HepG2 (cell line): ENCODE results near the gene MFN2. TPM values are rescaled to one million over a fixed set of nuclear protein-coding genes. Genes with fewer than 3 reads are reported as not detected.

Experiments
- CBX2 ChIP-seq, 2 experiments: fragments of 200-600 bp in 1 of 2; sonication (generic); formaldehyde crosslinking in 1 of 2; IDR thresholded peaks; 2 replicates each; pipeline versions ENCODE4 v1.7.0 to v1.8.1; 2018 to 2022; ENCODE audit warnings: low read depth in 2 of 2, low read length in 1 of 2, mild to moderate bottlenecking in 1 of 2, missing genetic modification reagents in 1 of 2
- CHD2 ChIP-seq: IDR thresholded peaks from 2 replicates; pipeline ENCODE4 v1.6.1; 2011; ENCODE audit warnings: low read depth, low read length, improper control_type of control experiment
- EP300 ChIP-seq, 3 experiments: sonication (generic) in 1 of 3; formaldehyde crosslinking in 1 of 3; IDR thresholded peaks; 2 replicates each; pipeline versions ENCODE4 v1.5.1 to v1.6.1; 2011 to 2020; ENCODE audit warnings: low read depth in 2 of 3, low read length in 2 of 3, borderline replicate concordance in 1 of 3, improper control_type of control experiment in 1 of 3, mild to moderate bottlenecking in 1 of 3, missing genetic modification reagents in 1 of 3, moderate library complexity in 1 of 3
- GABPB1 ChIP-seq: IDR thresholded peaks from 2 replicates; pipeline ENCODE4 v1.6.1; 2016; ENCODE audit warnings: mild to moderate bottlenecking, missing genetic modification reagents, moderate library complexity, missing compliant biosample characterization
- HHEX ChIP-seq: IDR thresholded peaks from 2 replicates; pipeline ENCODE4 v1.6.1; 2016; ENCODE audit warnings: control low read depth
- NR1H2 ChIP-seq: sonication (generic); formaldehyde crosslinking; IDR thresholded peaks from 2 replicates; pipeline ENCODE4 v1.8.1; 2022; ENCODE audit warnings: low read depth, missing genetic modification reagents, borderline replicate concordance
- PLRG1 ChIP-seq: fragments of 450-650 bp; conservative IDR thresholded peaks from 2 replicates; pipeline ENCODE4 v1.6.1; 2016
- PTBP1 ChIP-seq: fragments of 200-400 bp; formaldehyde crosslinking; IDR thresholded peaks from 2 replicates; pipeline ENCODE4 v1.6.1; 2018; ENCODE audit warnings: low read length, low read depth; ENCODE audit not compliant: poor library complexity, severe bottlenecking
- RFX1 ChIP-seq: fragments of 450-650 bp; IDR thresholded peaks from 2 replicates; pipeline ENCODE4 v1.6.1; 2017
- SETDB1 ChIP-seq: sonication (generic); formaldehyde crosslinking; IDR thresholded peaks from 2 replicates; pipeline ENCODE4 v1.5.1; 2020; ENCODE audit warnings: missing genetic modification reagents, mild to moderate bottlenecking, borderline replicate concordance
- STAT5B ChIP-seq: sonication (generic); formaldehyde crosslinking; IDR thresholded peaks from 2 replicates; pipeline ENCODE4 v1.4.0; 2020; ENCODE audit warnings: missing genetic modification reagents
- ZNF652 ChIP-seq: IDR thresholded peaks from 2 replicates; pipeline ENCODE4 v1.6.1; 2016; ENCODE audit warnings: low read depth, borderline replicate concordance
- ZNF724P ChIP-seq: sonication (generic); formaldehyde crosslinking; IDR thresholded peaks from 2 replicates; pipeline ENCODE4 v1.8.0; 2022; ENCODE audit warnings: missing genetic modification reagents, borderline replicate concordance
- ZNF816 ChIP-seq: sonication (generic); formaldehyde crosslinking; IDR thresholded peaks from 2 replicates; pipeline ENCODE4 v1.8.0; 2022; ENCODE audit warnings: missing genetic modification reagents, mild to moderate bottlenecking, borderline replicate concordance
- ZSCAN12 ChIP-seq: sonication (generic); formaldehyde crosslinking; IDR thresholded peaks from 2 replicates; pipeline ENCODE4 v1.9.0; 2021; ENCODE audit warnings: mild to moderate bottlenecking, missing genetic modification reagents
- ZSCAN29 ChIP-seq: sonication (generic); formaldehyde crosslinking; conservative IDR thresholded peaks from 2 replicates; pipeline ENCODE4 v1.4.0; 2020; ENCODE audit warnings: mild to moderate bottlenecking, missing genetic modification reagents
- polyA plus RNA-seq, 8 experiments: library from polyadenylated mRNA; depleted of rRNA in 3 of 8; stranded (reverse) in 7 of 8; unstranded in 1 of 8; fragments of >200 nt; fragmentation: Illumina TruSeq in 4 of 8; extraction: Trizol in 4 of 8; gene quantifications; 2 replicates each; pipeline versions ENCODE4 v1.2.1 to v1.2.3, GENCODE V29; 2011 to 2016; ENCODE audit warnings: low read depth in 4 of 8, missing spikeins in 1 of 8, mixed read lengths in 1 of 8; ENCODE audit not compliant: insufficient read depth in 1 of 8
- total RNA-seq, 5 experiments: library from RNA; depleted of rRNA; stranded (reverse); fragments of >200 nt; fragmentation: Illumina TruSeq; extraction: Trizol; gene quantifications; 2 replicates each; pipeline ENCODE4 v1.2.3, GENCODE V29; 2016; ENCODE audit warnings: low read depth in 1 of 5
- TF ChIP-seq, protein P1 (sequence below): sonication (generic); formaldehyde crosslinking; IDR thresholded peaks from 2 replicates; pipeline ENCODE4 v1.9.0; 2021; ENCODE audit warnings: missing genetic modification reagents, borderline replicate concordance
- TF ChIP-seq, protein P2 (sequence below): sonication (generic); formaldehyde crosslinking; IDR thresholded peaks from 2 replicates; pipeline ENCODE4 v1.4.0; 2020; ENCODE audit warnings: mild to moderate bottlenecking, low read depth, missing genetic modification reagents
- TF ChIP-seq, protein P3 (sequence below): sonication (generic); formaldehyde crosslinking; IDR thresholded peaks from 2 replicates; pipeline ENCODE4 v1.5.1; 2020; ENCODE audit warnings: missing genetic modification reagents, mild to moderate bottlenecking, borderline replicate concordance
- TF ChIP-seq, protein P4 (sequence below): sonication (generic); formaldehyde crosslinking; IDR thresholded peaks from 2 replicates; pipeline ENCODE4 v1.8.1; 2023; ENCODE audit warnings: mild to moderate bottlenecking, moderate library complexity, missing genetic modification reagents
- TF ChIP-seq, protein P5 (sequence below): sonication (generic); formaldehyde crosslinking; IDR thresholded peaks from 2 replicates; pipeline ENCODE4 v1.4.0; 2020; ENCODE audit warnings: mild to moderate bottlenecking, missing genetic modification reagents

MFN2 gene
- total and polyA plus RNA-seq, 2 of the 13 experiments (the other 11 are each of a cell fraction or from before 2014, with no cell fraction given): 38.7 to 60.9 TPM

DNA sequence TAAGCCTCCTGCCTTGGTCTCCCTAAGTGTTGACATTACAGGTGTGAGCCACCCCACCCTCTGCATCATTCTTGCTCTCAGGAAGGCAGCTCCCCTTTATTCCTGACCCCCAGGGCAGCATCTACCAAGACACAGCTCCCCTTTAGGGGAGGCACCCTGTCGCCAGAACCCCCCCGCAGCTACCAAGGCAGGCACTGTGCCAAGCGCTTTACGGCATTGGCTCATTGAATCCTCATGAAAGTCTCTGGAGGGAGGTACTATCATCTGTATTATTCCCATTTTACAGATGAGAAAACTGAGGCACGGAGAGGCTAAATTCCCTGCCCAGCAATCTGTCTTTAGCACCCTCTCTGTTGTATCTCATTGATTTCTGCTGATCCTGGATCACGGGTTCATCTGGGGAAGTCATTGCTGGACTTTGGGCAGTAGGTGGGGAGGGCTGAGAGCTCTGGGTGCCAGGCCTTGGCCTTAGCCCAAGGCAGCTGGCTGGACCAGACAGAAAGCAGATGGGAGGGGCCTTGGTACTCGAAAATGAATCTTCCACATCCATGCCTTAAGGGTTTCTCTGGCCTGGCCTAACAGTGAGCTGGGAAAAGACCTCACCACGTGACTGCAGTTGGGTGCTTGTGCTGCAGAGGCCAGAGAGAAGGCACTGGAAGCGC is 39.9 kb upstream of the MFN2 start (continued):
- TF ChIP-seq PTBP1: no peak
- TF ChIP-seq, protein P1, sequence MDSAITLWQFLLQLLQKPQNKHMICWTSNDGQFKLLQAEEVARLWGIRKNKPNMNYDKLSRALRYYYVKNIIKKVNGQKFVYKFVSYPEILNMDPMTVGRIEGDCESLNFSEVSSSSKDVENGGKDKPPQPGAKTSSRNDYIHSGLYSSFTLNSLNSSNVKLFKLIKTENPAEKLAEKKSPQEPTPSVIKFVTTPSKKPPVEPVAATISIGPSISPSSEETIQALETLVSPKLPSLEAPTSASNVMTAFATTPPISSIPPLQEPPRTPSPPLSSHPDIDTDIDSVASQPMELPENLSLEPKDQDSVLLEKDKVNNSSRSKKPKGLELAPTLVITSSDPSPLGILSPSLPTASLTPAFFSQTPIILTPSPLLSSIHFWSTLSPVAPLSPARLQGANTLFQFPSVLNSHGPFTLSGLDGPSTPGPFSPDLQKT (CRISPR knock-in tag): no peak
- TF ChIP-seq NR1H2: no peak
- no peak for TF ChIP-seq HHEX (CRISPR knock-in tag)
- no peak for TF ChIP-seq RFX1
- no peak for TF ChIP-seq CHD2
- TF ChIP-seq, protein P2, sequence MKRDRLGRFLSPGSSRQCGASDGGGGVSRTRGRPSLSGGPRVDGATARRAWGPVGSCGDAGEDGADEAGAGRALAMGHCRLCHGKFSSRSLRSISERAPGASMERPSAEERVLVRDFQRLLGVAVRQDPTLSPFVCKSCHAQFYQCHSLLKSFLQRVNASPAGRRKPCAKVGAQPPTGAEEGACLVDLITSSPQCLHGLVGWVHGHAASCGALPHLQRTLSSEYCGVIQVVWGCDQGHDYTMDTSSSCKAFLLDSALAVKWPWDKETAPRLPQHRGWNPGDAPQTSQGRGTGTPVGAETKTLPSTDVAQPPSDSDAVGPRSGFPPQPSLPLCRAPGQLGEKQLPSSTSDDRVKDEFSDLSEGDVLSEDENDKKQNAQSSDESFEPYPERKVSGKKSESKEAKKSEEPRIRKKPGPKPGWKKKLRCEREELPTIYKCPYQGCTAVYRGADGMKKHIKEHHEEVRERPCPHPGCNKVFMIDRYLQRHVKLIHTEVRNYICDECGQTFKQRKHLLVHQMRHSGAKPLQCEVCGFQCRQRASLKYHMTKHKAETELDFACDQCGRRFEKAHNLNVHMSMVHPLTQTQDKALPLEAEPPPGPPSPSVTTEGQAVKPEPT (CRISPR knock-in tag): no peak
- TF ChIP-seq, protein P3, sequence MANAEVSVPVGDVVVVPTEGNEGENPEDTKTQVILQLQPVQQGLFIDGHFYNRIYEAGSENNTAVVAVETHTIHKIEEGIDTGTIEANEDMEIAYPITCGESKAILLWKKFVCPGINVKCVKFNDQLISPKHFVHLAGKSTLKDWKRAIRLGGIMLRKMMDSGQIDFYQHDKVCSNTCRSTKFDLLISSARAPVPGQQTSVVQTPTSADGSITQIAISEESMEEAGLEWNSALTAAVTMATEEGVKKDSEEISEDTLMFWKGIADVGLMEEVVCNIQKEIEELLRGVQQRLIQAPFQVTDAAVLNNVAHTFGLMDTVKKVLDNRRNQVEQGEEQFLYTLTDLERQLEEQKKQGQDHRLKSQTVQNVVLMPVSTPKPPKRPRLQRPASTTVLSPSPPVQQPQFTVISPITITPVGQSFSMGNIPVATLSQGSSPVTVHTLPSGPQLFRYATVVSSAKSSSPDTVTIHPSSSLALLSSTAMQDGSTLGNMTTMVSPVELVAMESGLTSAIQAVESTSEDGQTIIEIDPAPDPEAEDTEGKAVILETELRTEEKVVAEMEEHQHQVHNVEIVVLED (CRISPR knock-in tag): peak; percentile 13; the same call in 1 of the 2 replicates
- no peak for TF ChIP-seq ZSCAN12 (CRISPR knock-in tag)
- no peak for TF ChIP-seq ZSCAN29 (CRISPR knock-in tag)
- no peak for TF ChIP-seq PLRG1
- TF ChIP-seq SETDB1 (CRISPR knock-in tag): no peak
- TF ChIP-seq EP300 (IDR thresholded peaks at IDR 0.05; ENCODE audit: low read depth in 2 of 2, low read length in 2 of 2): 0 out of 4 replicates have a peak, but pooled peaks of 1 of the 2 experiments have one; percentile 38
- no peak for TF ChIP-seq EP300 (CRISPR knock-in tag; IDR thresholded peaks at IDR 0.05; ENCODE audit: borderline replicate concordance)
- TF ChIP-seq STAT5B (CRISPR knock-in tag): no peak
- no peak for TF ChIP-seq GABPB1
- no peak for TF ChIP-seq ZNF652 (CRISPR knock-in tag)
- TF ChIP-seq ZNF816 (CRISPR knock-in tag): no peak
- TF ChIP-seq CBX2 (IDR thresholded peaks at IDR 0.05; ENCODE audit: low read depth, low read length): no peak
- TF ChIP-seq CBX2 (CRISPR knock-in tag; IDR thresholded peaks at IDR 0.05; ENCODE audit: low read depth): no peak
- no peak for TF ChIP-seq ZNF724P
- TF ChIP-seq, protein P4, sequence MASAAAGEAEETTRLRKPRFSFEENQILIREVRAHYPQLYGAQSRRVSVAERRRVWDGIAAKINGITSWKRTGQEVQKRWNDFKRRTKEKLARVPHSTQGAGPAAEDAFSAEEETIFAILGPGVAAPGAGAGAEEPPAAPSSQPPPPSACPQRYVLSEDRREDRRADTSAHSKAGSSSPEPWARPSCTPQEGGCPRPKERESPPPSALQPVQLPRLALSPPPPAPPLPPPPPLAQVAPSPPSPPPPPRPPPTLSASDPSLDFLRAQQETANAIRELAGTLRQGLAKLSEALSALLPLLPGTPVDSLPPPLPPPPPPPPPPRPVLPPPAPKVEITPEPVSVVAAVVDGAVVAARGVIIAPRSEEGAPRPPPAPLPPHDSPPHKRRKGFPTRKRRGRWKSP (CRISPR knock-in tag): no peak
- TF ChIP-seq, protein P5, sequence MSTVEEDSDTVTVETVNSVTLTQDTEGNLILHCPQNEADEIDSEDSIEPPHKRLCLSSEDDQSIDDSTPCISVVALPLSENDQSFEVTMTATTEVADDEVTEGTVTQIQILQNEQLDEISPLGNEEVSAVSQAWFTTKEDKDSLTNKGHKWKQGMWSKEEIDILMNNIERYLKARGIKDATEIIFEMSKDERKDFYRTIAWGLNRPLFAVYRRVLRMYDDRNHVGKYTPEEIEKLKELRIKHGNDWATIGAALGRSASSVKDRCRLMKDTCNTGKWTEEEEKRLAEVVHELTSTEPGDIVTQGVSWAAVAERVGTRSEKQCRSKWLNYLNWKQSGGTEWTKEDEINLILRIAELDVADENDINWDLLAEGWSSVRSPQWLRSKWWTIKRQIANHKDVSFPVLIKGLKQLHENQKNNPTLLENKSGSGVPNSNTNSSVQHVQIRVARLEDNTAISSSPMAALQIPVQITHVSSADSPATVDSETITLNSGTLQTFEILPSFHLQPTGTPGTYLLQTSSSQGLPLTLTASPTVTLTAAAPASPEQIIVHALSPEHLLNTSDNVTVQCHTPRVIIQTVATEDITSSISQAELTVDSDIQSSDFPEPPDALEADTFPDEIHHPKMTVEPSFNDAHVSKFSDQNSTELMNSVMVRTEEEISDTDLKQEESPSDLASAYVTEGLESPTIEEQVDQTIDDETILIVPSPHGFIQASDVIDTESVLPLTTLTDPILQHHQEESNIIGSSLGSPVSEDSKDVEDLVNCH (CRISPR knock-in tag): no peak
